AG09309 (cell line): ENCODE measurements around the gene MLX.

Experiments
- DNase-seq: peaks from one replicate; pipeline ENCODE4 v3.0.0-alpha.2; 2010; ENCODE audit warnings: low read depth
- H3K4me3 ChIP-seq: 2 replicates; pipeline ENCODE4 v1.5.1; 2011; ENCODE audit warnings: mild to moderate bottlenecking, low read depth, low read length, moderate library complexity; ENCODE audit not compliant: control insufficient read depth
- CTCF ChIP-seq: IDR thresholded peaks from 2 replicates; pipeline ENCODE4 v1.5.1; 2011; ENCODE audit warnings: mild to moderate bottlenecking, low read depth, low read length, inconsistent platforms; ENCODE audit not compliant: insufficient read depth, control insufficient read depth; ENCODE audit errors: missing control alignments

The MLX gene

GRCh38 chr17:42586514-42587230 lies 19.8 kb downstream of the MLX start:
- TF ChIP-seq CTCF, result no peak
- no peak for DNase-seq
- H3K4me3 ChIP-seq, result no peak overlapping the region

GRCh38 chr17:42590886-42591285 lies 24.0 kb downstream of the MLX start:
- no peak for TF ChIP-seq CTCF
- H3K4me3 ChIP-seq, result no peak overlapping the region
- DNase-seq, result no peak

GRCh38 chr17:42591411-42591810 lies 24.5 kb downstream of the MLX start:
- TF ChIP-seq CTCF, result no peak
- H3K4me3 ChIP-seq, result no peak overlapping the region
- DNase-seq, result no peak

GRCh38 chr17:42596386-42596785 lies 29.5 kb downstream of the MLX start:
- DNase-seq, result no peak
- H3K4me3 ChIP-seq, result no peak overlapping the region
- TF ChIP-seq CTCF, result no peak

GRCh38 chr17:42598905-42599304 lies 32.0 kb downstream of the MLX start:
- H3K4me3 ChIP-seq, result no peak overlapping the region
- no peak for DNase-seq
- TF ChIP-seq CTCF, result no peak

GRCh38 chr17:42603318-42603717 lies 36.4 kb downstream of the MLX start:
- no peak for TF ChIP-seq CTCF
- H3K4me3 ChIP-seq, result no peak overlapping the region
- no peak for DNase-seq
